Embryonic facial prominence (tissue), 1 donor: ENCODE data around the gene SYNJ1.
"Not testable (repeated sequence)": the region's sequence is repeated elsewhere in the genome, so short reads cannot be mapped to it uniquely, and the experiment has no call there.

ENCODE experiments used
- DNase-seq: peaks from one replicate; pipeline ENCODE4 v3.0.0-alpha.2; 2016; ENCODE audit errors: extremely low spot score

The SYNJ1 gene

DNA sequence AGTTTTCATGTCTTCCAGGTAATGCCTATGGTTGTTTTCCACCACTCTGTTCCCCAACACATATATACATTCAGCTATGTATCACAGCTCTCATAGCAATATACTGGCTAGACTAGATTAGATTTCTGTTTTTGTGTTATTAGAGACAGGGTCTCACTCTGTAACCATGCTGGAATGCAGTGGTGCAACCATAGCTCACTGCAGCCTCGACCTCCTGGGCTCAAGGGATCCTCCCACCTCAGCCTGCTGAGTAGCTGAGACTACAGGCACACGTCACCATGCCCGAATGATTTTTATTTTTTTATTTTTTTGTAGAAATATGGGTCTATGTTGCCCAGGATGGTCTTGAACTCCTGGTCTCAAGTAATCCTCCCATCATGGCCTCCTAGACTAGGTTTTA lies 37.7 kb downstream of the SYNJ1 start:
- DNase-seq, result no peak

DNA sequence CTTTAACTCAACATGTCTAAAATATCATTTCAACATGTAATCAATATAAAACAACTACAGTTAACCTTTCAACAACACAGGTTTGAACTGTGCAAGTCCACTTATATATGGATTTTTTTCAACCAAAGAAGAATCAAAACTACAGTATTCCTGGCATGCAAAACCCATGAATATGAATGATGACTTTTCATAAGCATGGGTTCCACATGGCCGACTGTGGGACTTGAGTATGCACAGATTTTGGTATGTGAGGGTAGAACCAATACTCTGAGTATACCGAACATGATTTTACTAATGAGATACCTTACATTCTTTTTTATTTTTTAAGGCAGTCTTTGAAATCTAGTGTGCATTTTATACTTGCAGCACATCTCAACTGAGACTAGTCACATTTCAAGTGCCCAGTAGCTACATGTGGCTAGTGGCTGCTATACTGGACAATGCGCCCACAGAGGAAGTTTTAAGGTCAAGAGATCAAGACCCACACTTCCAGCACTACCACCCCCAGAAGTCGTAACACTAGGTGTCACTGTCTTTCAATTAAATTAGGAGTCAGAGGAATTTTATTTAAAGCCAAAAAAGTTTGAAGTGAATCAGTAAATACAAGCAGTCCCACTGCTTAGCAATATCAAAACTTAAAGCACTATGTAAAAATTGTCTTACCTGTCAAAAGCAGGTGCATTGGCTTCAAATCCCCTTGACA lies 40.0 kb downstream of the SYNJ1 start:
- DNase-seq, result no peak

GRCh38 chr21:32682696-32683474 lies 44.9 kb downstream of the SYNJ1 start:
- DNase-seq, result no peak

DNA sequence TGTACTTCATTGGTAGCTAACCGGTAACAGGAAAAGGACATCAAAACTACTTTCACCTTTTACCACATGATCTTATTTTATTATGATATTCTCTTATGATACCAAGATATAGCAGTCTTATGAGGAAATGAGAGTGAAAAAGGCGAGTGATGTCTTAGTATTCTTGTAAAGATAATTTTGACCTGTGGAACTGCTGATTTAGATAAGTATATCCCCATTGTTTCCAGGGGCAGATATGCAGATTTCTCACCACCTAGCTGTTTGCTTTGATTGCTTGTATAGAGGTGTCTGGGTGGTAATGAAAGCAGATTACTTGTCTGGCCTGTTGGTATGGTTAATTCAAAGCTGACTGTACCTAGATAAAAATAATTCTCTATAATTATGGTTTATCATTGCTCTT lies 53.1 kb downstream of the SYNJ1 start:
- DNase-seq, result no peak

- DNase-seq, result no peak
Observed at GRCh38 chr21:32674038-32674437, 53.8 kb downstream of the SYNJ1 start.

DNA sequence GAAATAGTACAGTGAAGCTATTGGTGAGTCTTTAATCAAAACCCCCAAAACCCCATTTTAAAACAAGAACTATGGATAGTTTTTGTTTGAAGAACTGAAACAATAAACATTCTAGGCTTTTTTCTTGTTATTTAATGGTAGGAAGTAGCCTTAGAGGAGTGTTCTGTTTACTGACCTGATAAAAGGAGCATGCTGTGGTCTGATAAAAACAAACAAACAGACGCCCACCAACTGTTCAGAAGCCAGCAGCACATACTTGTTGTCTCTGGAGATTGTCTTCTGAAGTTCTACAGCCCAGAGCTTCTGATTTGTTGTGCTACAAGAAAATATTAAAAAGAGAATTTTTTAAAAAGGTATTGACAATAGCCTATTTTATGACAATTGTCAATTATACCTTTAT lies 61.6 kb downstream of the SYNJ1 start:
- no peak for DNase-seq

DNA sequence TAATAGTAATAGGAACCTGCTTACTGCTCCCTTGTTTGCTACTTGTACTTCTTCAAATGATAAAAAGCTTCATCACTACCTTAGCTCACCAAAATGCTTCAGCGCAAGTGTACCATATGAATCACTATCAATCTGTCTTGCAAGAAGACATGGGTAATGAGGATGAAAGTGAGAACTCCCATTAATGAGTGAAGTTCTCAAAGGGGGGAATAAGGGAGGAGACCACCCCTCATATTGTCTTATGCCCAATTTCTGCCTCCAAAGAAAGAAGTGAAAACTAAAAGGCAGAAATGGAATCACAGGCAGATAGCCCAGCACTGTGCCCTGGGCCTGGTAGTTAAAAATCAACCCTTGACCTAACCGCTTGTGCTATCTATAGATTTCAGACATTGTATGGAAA lies 63.7 kb downstream of the SYNJ1 start:
- DNase-seq, result not testable (repeated sequence)

DNA sequence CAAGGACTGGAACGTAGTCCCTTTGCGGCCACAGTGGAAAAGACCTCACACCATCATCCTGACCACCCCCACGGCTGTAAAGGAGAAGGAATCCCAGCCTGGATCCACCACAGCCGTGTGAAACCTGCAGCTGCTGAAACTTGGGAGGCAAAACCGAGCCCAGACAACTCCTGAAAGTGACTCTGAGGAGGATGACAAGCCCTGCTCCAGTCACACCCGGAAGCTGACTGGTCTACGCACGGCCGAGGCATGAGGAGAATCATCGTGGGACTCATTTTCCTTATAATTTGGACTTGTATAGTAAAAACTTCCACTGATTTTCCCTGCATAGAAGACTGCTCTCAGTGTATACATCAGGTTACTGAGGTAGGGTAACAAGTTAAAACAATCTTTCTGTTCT lies 65.8 kb downstream of the SYNJ1 start:
- not testable (repeated sequence) for DNase-seq

DNA sequence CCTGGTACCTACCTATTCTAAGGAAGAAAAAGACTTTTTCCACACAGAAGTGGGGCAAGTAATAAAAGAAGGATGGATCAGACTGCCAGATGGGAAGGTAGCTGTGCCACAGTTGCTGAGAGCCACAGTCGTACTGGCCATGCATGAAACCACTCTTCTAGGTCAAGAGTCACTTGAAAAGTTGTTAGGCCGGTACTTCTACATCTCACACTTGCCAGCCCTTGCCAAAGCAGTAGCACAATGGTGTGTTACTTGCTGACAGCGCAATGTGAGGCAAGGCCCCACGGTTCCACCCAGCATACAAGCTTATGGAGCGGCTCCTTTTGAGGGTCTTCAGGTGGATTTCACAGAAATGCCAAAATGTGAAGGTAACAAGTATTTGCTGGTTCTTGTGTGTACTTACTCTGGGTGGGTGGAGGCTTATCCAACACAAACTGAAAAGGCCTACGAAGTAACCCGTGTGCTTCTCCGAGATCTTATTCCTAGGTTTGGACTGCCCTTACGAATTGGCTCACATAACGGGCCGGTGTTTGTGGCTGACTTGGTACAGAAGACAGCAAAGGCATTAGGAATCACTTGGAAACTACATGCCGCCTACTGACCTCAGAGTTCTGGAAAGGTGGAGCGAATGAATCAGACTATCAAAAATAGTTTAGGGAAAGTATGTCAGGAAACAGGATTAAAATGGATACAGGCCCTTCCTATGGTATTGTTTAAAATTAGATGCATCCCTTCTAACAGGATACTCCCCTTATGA lies 66.6 kb downstream of the SYNJ1 start:
- not testable (repeated sequence) for DNase-seq

DNA sequence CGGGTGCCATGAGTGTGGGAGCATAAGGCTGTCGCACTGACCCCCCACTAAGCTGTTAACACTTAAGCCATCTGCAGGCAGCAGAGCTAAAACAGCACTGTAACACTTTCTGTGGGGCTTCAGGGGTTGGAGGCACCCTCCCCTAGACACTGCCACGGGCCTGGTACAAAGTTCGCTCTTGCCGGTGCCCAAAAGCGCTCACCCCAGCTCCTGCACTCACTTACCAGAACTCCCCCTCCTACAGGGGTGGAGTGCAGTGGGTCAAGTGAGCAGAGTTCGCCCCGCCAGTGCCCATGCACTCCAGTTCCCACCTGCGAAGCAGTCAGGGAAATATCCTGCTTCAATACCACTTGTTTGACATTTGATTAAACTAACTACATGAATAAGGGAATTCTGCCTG lies 69.3 kb downstream of the SYNJ1 start:
- no peak for DNase-seq

GRCh38 chr21:32653326-32653901 lies 74.4 kb downstream of the SYNJ1 start:
- no peak for DNase-seq

GRCh38 chr21:32648165-32648564 lies 79.6 kb downstream of the SYNJ1 start:
- no peak for DNase-seq

GRCh38 chr21:32645261-32646182 lies 82.3 kb downstream of the SYNJ1 start:
- DNase-seq, result no peak

GRCh38 chr21:32641710-32642698 lies 85.8 kb downstream of the SYNJ1 start:
- DNase-seq, result no peak

- no peak for DNase-seq
Observed at GRCh38 chr21:32626621-32627196, 101.1 kb downstream of the SYNJ1 start.

GRCh38 chr21:32618218-32618617 lies 109.6 kb downstream of the SYNJ1 start:
- not testable (repeated sequence) for DNase-seq

DNA sequence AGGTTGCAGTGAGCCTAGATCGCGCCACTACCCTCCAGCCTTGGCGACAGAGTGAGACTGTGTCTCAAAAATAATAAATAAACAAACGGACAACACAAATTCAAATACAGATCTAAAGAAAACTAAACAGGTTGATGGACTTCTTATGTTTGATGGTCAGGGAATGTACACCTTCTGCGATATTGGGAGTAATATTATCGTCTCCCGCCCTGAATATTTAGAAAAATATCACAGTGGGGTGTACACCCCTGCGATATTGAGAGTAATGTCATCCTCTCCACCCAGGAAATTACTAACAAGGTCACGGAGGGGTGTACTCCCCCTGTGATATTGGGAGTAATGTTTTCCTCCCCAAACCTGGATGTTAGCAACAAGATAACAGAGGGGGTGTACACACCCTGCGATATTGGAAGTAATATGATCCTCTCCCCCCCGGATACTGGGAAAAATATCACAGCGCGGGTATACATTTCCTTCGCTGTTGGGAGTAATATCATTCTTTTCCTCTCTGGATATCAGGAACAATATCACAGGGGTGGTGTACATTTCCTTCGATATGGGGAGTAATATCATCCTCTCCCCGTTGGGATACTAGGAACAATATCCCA lies 114.3 kb downstream of the SYNJ1 start:
- DNase-seq, result no peak

DNA sequence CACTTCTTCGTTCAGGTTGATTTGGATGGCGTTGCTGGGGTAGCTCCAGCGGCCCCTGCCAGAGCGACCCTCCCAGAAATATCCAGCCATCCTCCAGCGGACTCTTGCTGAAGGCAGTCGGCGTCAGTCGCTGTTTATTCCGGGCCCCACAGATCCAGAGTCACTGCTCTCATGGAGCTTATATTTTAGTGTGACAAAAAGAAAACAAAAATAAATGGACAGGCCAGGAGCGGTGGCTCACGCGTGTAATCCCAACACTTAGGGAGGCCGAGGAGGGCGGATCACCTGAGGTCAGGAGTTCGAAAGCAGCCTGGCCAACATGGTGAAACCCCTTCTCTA lies 114.8 kb downstream of the SYNJ1 start:
- DNase-seq, result no peak
